HEK293T (cell line): ENCODE measurements around the gene HAGHL.

Experiments
- SP1 ChIP-seq: fragments of 450-650 bp; IDR thresholded peaks from 2 replicates; pipeline ENCODE4 v1.6.1; 2017
- SUZ12 ChIP-seq: fragments of 450-650 bp; IDR thresholded peaks from 2 replicates; pipeline ENCODE4 v1.6.1; 2016; ENCODE audit warnings: mild to moderate bottlenecking
- ZNF384 ChIP-seq: fragments of 450-650 bp; IDR thresholded peaks from 2 replicates; pipeline ENCODE4 v1.6.1; 2016

GRCh38 chr16:747978-748746 lies 21.3 kb downstream of the HAGHL start:
- TF ChIP-seq ZNF384 (no peak), SUZ12 (no peak), SP1 (no peak)
